Measurements from ENCODE around the gene ATF7IP2.
A peak's percentile ranks its signal among the peaks of the same experiment; 100 is the strongest.

ATF7IP2 gene

GRCh38 chr16:10511829-10512228, 126.0 kb downstream of the ATF7IP2 start:
- no peak for DNase-seq (ENCODE audit: low spot score)

GRCh38 chr16:10514369-10515055, 128.7 kb downstream of the ATF7IP2 start:
- peak; percentile 36 for DNase-seq (ENCODE audit: low spot score)

GRCh38 chr16:10517868-10518267, 132.0 kb downstream of the ATF7IP2 start:
- no peak for DNase-seq (ENCODE audit: low spot score)

GRCh38 chr16:10518479-10519041, 132.7 kb downstream of the ATF7IP2 start:
- no peak for DNase-seq (ENCODE audit: low spot score)

GRCh38 chr16:10519297-10519696, 133.4 kb downstream of the ATF7IP2 start:
- no peak for DNase-seq (ENCODE audit: low spot score)

- no peak for DNase-seq (ENCODE audit: low spot score)
Measured at GRCh38 chr16:10519929-10520868, 134.3 kb downstream of the ATF7IP2 start.

- no peak for DNase-seq (ENCODE audit: low spot score)
Measured at GRCh38 chr16:10520869-10521578, 135.2 kb downstream of the ATF7IP2 start.

GRCh38 chr16:10521681-10522274, 135.9 kb downstream of the ATF7IP2 start:
- DNase-seq (ENCODE audit: low spot score), result peak; percentile 82

- no peak for DNase-seq (ENCODE audit: low spot score)
Measured at GRCh38 chr16:10522966-10523365, 137.1 kb downstream of the ATF7IP2 start.

GRCh38 chr16:10525214-10525825, 139.5 kb downstream of the ATF7IP2 start:
- no peak for DNase-seq (ENCODE audit: low spot score)

- DNase-seq (ENCODE audit: low spot score), result no peak
Measured at GRCh38 chr16:10526962-10527361, 141.1 kb downstream of the ATF7IP2 start.

GRCh38 chr16:10528635-10529034, 142.8 kb downstream of the ATF7IP2 start:
- DNase-seq (ENCODE audit: low spot score), result no peak

- DNase-seq (ENCODE audit: low spot score), result no peak
Measured at GRCh38 chr16:10529895-10530669, 144.2 kb downstream of the ATF7IP2 start.

GRCh38 chr16:10530685-10531084, 144.8 kb downstream of the ATF7IP2 start:
- no peak for DNase-seq (ENCODE audit: low spot score)

GRCh38 chr16:10531582-10531981, 145.7 kb downstream of the ATF7IP2 start:
- no peak for DNase-seq (ENCODE audit: low spot score)

All from Ammon's horn (tissue), 1 donor.